Measurements from ENCODE around the gene TBCA. TPM values are rescaled to one million over a fixed set of nuclear protein-coding genes. Genes with fewer than 3 reads are reported as not detected.

The TBCA gene
- total and polyA plus RNA-seq, 2 of the 13 experiments (the other 11 are each of a cell fraction or from before 2014, with no cell fraction given): 93.8 to 309 TPM

GRCh38 chr5:77775790-77776553 is at the start of gene TBCA (continued):
- TF ChIP-seq IKZF5 (CRISPR knock-in tag; IDR thresholded peaks at IDR 0.05) (0 out of 2 replicates have a peak, but pooled peaks have one; percentile 45), ARNTL (CRISPR knock-in tag; IDR thresholded peaks at IDR 0.05) (no peak), ZNF235 (CRISPR knock-in tag; IDR thresholded peaks at IDR 0.05; ENCODE audit: borderline replicate concordance) (no peak), IRF9 (CRISPR knock-in tag; IDR thresholded peaks at IDR 0.05; ENCODE audit: borderline replicate concordance) (peak; percentile 66; the same call in 1 of the 2 replicates), CSRNP1 (CRISPR knock-in tag; IDR thresholded peaks at IDR 0.05) (peak; percentile 81; the same call in 1 of the 2 replicates), IRF1 (CRISPR knock-in tag; IDR thresholded peaks at IDR 0.05; ENCODE audit: low read depth) (no peak), MTA1 (CRISPR knock-in tag; IDR thresholded peaks at IDR 0.05; ENCODE audit: borderline replicate concordance) (no peak; the same call in none of the 2 replicates), SKIL (CRISPR knock-in tag; IDR thresholded peaks at IDR 0.05; ENCODE audit: borderline replicate concordance) (no peak), ZNF629 (CRISPR knock-in tag; conservative IDR thresholded peaks at IDR 0.05) (no peak), ZNF761 (CRISPR knock-in tag; conservative IDR thresholded peaks at IDR 0.05) (no peak), KLF15 (CRISPR knock-in tag; IDR thresholded peaks at IDR 0.05; ENCODE audit: borderline replicate concordance) (no peak), ZNF790 (CRISPR knock-in tag; IDR thresholded peaks at IDR 0.05; ENCODE audit: borderline replicate concordance) (peak; percentile 66; the same call in 1 of the 2 replicates), ZNF142 (CRISPR knock-in tag; IDR thresholded peaks at IDR 0.05) (peak; percentile 68; the same call in 1 of the 2 replicates)

Data from HepG2 (cell line).